SJSA1 (cell line): ENCODE results near the gene ARHGAP6. TPM values are rescaled to one million over a fixed set of nuclear protein-coding genes. Genes with fewer than 3 reads are reported as not detected.

Experiments
- DNase-seq, 2 experiments: peaks; one replicate each; pipeline ENCODE4 v3.0.0-alpha.2; 2015 to 2020; ENCODE audit warnings: low spot score in 2 of 2, low read depth in 1 of 2
- H3K27ac ChIP-seq: fragments of 250-450 bp; sonication (Bioruptor Pico); 2 replicates; pipeline ENCODE4 v1.5.1; 2020; ENCODE audit warnings: mild to moderate bottlenecking, moderate library complexity
- H3K27me3 ChIP-seq: fragments of 250-450 bp; sonication (Bioruptor Pico); replicated peaks from 2 replicates; pipeline ENCODE4 v1.5.1; 2020; ENCODE audit warnings: mild to moderate bottlenecking, moderate library complexity
- H3K36me3 ChIP-seq: fragments of 250-450 bp; sonication (Bioruptor Pico); 2 replicates; pipeline ENCODE4 v1.5.1; 2020; ENCODE audit warnings: mild to moderate bottlenecking
- H3K4me1 ChIP-seq: fragments of 250-450 bp; sonication (Bioruptor Pico); replicated peaks from 2 replicates; pipeline ENCODE4 v1.6.1; 2021; ENCODE audit warnings: mild to moderate bottlenecking
- H3K4me3 ChIP-seq: fragments of 250-450 bp; sonication (Bioruptor Pico); 2 replicates; pipeline ENCODE4 v1.5.1; 2020; ENCODE audit warnings: mild to moderate bottlenecking
- H3K9me3 ChIP-seq: fragments of 250-450 bp; sonication (Bioruptor Pico); replicated peaks from 2 replicates; pipeline ENCODE4 v1.5.1; 2020; ENCODE audit warnings: mild to moderate bottlenecking
- total RNA-seq: library from RNA; depleted of rRNA; stranded (reverse); fragments of >200 nt; shearing (Covaris generic); gene quantifications from 2 replicates; pipeline ENCODE4 v1.2.3, GENCODE V29; 2014; rRNA removed

ARHGAP6 gene
- total RNA-seq, 1 experiment from 2014 or later: 0.11 TPM

DNA sequence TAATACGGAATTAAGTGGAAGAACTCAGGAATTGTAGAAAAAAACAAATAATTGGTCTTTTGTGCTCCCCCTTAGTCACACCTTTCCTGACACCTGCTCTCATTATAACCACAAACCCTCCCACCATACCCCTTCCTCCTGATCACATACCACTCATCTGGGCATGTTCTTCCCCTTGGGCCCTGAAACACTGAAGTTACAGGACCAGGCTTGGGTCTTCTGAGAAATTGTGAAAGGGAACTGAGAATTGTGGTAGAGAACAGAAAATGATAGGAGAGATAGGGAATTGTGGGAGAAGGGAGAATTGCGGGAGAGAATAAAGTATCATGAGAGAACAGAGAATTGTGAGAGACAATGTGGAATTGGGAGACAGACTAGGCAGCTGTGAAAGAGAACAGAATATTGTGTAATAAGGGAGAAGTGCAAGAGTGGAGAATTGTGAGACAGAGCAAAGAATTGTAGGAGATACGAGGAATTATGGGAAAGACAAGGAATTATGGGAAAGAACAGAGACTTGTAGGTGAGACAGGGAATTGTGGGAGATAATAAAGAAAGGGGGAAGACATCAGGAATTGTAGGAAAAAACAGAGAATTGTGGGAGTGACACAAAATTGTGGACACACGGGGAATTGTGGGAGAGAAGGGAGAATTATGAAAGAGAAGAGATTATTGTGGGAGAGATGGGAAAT, 557.3 kb downstream of the ARHGAP6 start:
- H3K4me3 ChIP-seq: no peak overlapping the region
- no peaks in the 10 kb centered on the region for H3K27me3 ChIP-seq
- H3K9me3 ChIP-seq: no peaks in the 10 kb centered on the region
- DNase-seq: no peak
- H3K36me3 ChIP-seq: peaks cover 16% of the 10 kb centered on the region
- H3K27ac ChIP-seq: no peak overlapping the region
- no peaks in the 10 kb centered on the region for H3K4me1 ChIP-seq

DNA sequence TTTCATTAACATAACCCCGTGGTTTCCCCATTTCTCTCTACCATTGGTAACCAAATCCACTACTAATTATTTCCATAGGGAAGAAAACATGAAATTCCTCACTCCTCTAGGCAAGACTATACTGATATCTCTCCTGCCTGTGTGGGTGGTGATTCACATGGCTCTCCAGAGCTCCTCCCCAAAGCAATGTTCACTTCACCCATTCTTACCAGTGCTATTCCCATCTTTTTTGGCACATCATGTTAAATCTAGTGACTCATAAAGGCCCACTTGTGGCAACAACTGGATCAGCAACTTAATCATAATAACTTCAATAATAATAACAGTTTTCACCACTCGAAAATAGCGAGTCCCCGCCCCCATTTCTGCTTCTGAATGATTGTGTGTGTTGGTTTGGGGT, 560.6 kb downstream of the ARHGAP6 start:
- Histone ChIP-seq H3K27ac (no peak overlapping the region), H3K27me3 (no peaks in the 10 kb centered on the region), H3K4me3 (no peak overlapping the region), H3K36me3 (no peaks in the 10 kb centered on the region), H3K9me3 (no peaks in the 10 kb centered on the region), H3K4me1 (peaks cover 13% of the 10 kb centered on the region)
- DNase-seq: no peak

DNA sequence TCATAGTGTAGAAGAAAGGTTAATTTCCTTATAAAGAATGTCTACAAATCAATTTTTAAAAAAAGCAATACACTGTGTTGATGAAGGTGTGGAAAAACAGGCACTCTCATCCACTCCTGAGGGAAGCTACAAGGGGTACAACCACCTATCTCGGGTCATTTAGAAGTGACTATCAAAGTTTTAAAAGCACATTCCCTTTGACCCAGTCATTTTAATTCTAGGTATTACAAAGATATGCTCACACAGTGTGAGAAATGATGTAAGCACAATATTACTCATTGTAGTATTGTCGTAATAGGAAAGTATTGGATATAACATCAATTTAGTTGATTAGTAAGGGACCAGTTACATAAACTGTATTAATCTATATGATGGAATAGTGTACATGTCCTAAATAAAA, 562.0 kb downstream of the ARHGAP6 start:
- Histone ChIP-seq H3K27ac (no peak overlapping the region), H3K4me1 (peaks cover 21% of the 10 kb centered on the region), H3K36me3 (no peaks in the 10 kb centered on the region), H3K4me3 (no peak overlapping the region), H3K27me3 (no peaks in the 10 kb centered on the region), H3K9me3 (no peaks in the 10 kb centered on the region)
- DNase-seq: no peak

DNA sequence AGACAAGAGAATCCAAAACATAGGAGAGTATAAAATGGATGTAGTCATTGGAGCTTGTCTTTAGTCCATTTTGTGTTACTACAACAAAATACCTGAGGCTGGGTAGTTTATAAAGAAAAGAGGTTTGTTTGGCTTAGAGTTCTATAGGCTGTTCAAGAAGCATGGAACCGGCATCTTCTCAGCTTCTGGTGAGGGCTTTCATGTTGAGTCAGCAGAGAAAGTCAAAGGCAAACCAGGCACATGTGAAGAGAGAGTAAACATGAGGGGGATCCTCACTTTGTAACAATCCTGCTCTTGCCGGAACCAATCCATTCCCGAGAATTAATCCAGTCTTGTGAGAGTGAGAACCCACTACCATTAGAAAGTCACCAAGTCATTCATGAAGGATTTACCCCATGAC, 562.7 kb downstream of the ARHGAP6 start:
- Histone ChIP-seq H3K9me3 (no peaks in the 10 kb centered on the region), H3K4me1 (peaks cover 21% of the 10 kb centered on the region), H3K36me3 (no peaks in the 10 kb centered on the region), H3K27me3 (no peaks in the 10 kb centered on the region), H3K4me3 (no peak overlapping the region), H3K27ac (no peak overlapping the region)
- no peak for DNase-seq

DNA sequence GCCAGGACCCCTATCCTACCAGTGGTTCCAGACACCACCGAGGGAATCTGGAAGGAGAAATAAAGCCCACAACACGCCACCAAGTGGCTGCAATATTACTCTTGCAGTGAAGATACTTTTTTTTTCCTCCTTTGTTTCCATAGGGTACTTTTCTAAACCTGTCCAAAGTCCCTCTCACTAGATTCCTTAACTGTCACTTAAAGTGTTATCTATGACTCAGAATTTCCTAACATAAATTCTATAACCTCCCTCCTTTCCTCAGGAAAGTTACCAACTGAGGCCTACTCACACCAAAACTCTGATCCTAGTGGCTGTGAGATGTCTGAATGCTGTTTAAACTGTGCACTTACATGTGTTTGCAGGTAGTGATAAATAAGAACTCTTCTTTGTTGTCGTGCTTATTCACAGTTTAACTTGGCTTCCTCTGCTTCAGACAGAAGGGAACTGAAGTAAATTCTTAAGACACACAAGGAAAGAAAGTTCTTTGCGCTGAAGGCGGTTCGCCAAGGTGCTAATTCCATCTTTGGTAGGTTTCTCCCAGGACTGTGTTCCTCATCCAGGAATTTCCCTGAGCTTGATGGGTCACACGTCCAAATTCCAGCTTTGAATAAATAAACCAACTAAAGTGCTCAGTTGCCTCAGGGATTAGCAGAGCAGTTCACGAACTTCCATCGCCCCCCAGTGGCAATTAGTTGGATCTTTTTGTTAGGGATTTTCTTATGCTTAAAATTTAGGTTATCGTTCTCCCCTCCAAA, 565.3 kb downstream of the ARHGAP6 start:
- H3K4me3 ChIP-seq: no peak overlapping the region
- H3K36me3 ChIP-seq: no peaks in the 10 kb centered on the region
- H3K27ac ChIP-seq: peak overlapping the region; percentile 91
- peak; percentile 62 to 78 for DNase-seq
- H3K27me3 ChIP-seq: no peaks in the 10 kb centered on the region
- H3K9me3 ChIP-seq: no peaks in the 10 kb centered on the region
- peaks cover 21% of the 10 kb centered on the region for H3K4me1 ChIP-seq

DNA sequence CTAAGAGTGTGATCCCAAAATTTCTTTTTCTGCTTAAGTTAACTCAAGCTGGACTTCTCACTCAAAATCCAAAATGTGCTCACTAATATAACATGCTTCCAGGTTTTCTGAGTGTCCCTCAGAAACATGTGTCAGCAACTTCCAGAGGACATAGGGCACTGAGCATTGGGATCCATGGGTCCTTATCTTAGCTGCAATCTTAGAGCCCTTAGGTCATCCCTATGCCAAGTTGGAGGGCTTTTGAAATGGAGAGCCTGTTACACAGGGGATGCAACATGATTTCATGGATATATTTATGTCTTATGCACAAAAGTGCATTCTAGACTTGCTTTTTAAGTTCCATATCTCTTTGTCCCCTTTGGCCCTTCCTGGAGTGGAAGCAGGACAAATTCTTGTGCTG, 566.3 kb downstream of the ARHGAP6 start:
- Histone ChIP-seq H3K27me3 (no peaks in the 10 kb centered on the region), H3K4me3 (no peak overlapping the region), H3K36me3 (no peaks in the 10 kb centered on the region), H3K4me1 (peaks cover 21% of the 10 kb centered on the region), H3K27ac (no peak overlapping the region), H3K9me3 (no peaks in the 10 kb centered on the region)
- DNase-seq: no peak

DNA sequence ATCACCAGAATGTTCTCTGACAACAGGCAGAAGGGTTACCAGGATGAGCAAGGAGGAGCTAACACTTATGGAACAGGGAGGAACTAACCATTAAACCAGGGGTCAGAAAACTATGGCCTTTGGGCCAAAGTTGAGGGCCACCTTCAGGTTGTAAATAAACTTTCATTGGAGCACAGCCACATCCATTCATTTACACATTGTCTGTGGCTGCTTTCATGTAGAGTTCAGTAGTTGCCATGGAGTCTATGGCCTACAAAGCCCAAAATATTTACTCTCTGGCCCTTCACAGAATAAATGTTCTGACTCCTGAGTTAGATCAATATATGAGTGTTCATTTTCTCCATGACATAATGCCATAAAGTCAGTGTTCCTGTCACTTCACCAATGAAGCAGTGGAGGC, 567.8 kb downstream of the ARHGAP6 start:
- no peak overlapping the region for H3K27ac ChIP-seq
- no peaks in the 10 kb centered on the region for H3K9me3 ChIP-seq
- H3K27me3 ChIP-seq: no peaks in the 10 kb centered on the region
- H3K4me1 ChIP-seq: peaks cover 21% of the 10 kb centered on the region
- no peaks in the 10 kb centered on the region for H3K36me3 ChIP-seq
- DNase-seq: no peak
- no peak overlapping the region for H3K4me3 ChIP-seq

DNA sequence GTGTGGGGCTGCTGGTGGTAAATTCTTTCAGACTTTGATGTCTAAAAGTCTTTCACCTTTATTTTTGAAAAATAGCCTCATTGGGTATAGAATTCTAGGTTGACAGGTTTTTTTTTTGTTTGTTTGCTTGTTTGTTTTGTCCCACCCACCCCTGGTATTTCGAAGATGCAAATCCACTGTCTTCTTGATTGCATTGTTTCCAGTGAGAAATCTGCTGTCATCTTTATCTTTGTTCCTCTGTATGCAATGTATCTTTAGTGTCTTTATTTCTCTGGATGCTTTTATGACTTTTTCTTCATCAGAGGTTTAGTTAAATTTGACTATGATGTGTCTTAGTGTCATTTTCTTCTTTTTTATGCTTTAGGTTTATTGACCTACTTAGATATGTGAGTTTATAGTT, 575.9 kb downstream of the ARHGAP6 start:
- no peak for DNase-seq
- no peak overlapping the region for H3K27ac ChIP-seq
- no peaks in the 10 kb centered on the region for H3K9me3 ChIP-seq
- no peaks in the 10 kb centered on the region for H3K36me3 ChIP-seq
- no peaks in the 10 kb centered on the region for H3K4me1 ChIP-seq
- no peaks in the 10 kb centered on the region for H3K27me3 ChIP-seq
- no peak overlapping the region for H3K4me3 ChIP-seq

Other genes starting within 250 kb of the ARHGAP6 start
- 22.9 and 31.4 TPM in 2 replicates for gene MSL3, start 92.3 kb upstream of the ARHGAP6 start, total RNA-seq